MM.1S (cell line): ENCODE data around the gene FAM25C.
"Not testable (repeated sequence)": the region's sequence is repeated elsewhere in the genome, so short reads cannot be mapped to it uniquely, and the experiment has no call there.

Experiments
- DNase-seq: peaks from one replicate; pipeline ENCODE4 v3.0.0-alpha.2; 2015
- H2AFZ ChIP-seq: fragments of 300-600 bp; sonication (generic); 2 replicates; pipeline ENCODE4 v1.6.0; 2016; ENCODE audit warnings: antibody characterized with exemption, low read length
- H3F3A ChIP-seq: fragments of 300-600 bp; sonication (generic); 2 replicates; pipeline ENCODE4 v1.6.1; 2016; ENCODE audit warnings: mild to moderate bottlenecking, antibody characterized with exemption, low read length, moderate library complexity, mixed read lengths; ENCODE audit not compliant: insufficient read depth
- H3K27ac ChIP-seq: fragments of 300-600 bp; sonication (generic); 2 replicates; pipeline ENCODE4 v1.5.1; 2016; ENCODE audit warnings: mild to moderate bottlenecking, low read length
- H3K27me3 ChIP-seq: fragments of 300-600 bp; sonication (generic); replicated peaks from 2 replicates; pipeline ENCODE4 v1.6.0; 2016; ENCODE audit warnings: low read length; ENCODE audit not compliant: insufficient read depth
- H3K36me3 ChIP-seq: fragments of 300-600 bp; sonication (generic); replicated peaks from 2 replicates; pipeline ENCODE4 v1.6.1; 2016; ENCODE audit warnings: mild to moderate bottlenecking, low read length, mixed read lengths; ENCODE audit not compliant: insufficient read depth
- H3K4me1 ChIP-seq: fragments of 300-600 bp; sonication (generic); 2 replicates; pipeline ENCODE4 v1.6.1; 2016; ENCODE audit warnings: low read length, mixed read lengths
- H3K4me2 ChIP-seq: fragments of 300-600 bp; sonication (generic); 2 replicates; pipeline ENCODE4 v1.6.0; 2016; ENCODE audit warnings: low read depth, low read length
- H3K4me3 ChIP-seq: fragments of 300-600 bp; sonication (generic); 2 replicates; pipeline ENCODE4 v1.5.1; 2016; ENCODE audit warnings: low read length, mixed read lengths
- H3K79me2 ChIP-seq: fragments of 300-600 bp; sonication (generic); 2 replicates; pipeline ENCODE4 v1.6.1; 2016; ENCODE audit warnings: mixed run types, low read length, mixed read lengths
- H3K9ac ChIP-seq: fragments of 300-600 bp; sonication (generic); 2 replicates; pipeline ENCODE4 v1.6.1; 2016; ENCODE audit warnings: low read length, mixed read lengths
- H3K9me2 ChIP-seq: fragments of 300-600 bp; sonication (generic); replicated peaks from 2 replicates; pipeline ENCODE4 v1.6.1; 2016; ENCODE audit warnings: mild to moderate bottlenecking, low read length, mixed read lengths; ENCODE audit not compliant: insufficient read depth
- H3K9me3 ChIP-seq: fragments of 300-600 bp; sonication (generic); replicated peaks from 2 replicates; pipeline ENCODE4 v1.6.1; 2016; ENCODE audit warnings: mild to moderate bottlenecking, low read length, mixed read lengths; ENCODE audit not compliant: insufficient read depth
- H4K20me1 ChIP-seq: fragments of 300-600 bp; sonication (generic); 2 replicates; pipeline ENCODE4 v1.6.1; 2016; ENCODE audit warnings: mild to moderate bottlenecking, low read length, moderate library complexity, mixed read lengths; ENCODE audit not compliant: insufficient read depth

The FAM25C gene

GRCh38 chr10:47947424-47947823, 52.2 kb downstream of the FAM25C start:
- H3K27ac ChIP-seq, H3K27me3 ChIP-seq, DNase-seq, H3K9me2 ChIP-seq, H3K4me2 ChIP-seq, H3K9me3 ChIP-seq, H3K4me3 ChIP-seq, H3K9ac ChIP-seq, H2AFZ ChIP-seq, H3K79me2 ChIP-seq, H3F3A ChIP-seq, H4K20me1 ChIP-seq, H3K4me1 ChIP-seq, H3K36me3 ChIP-seq: not testable (repeated sequence)
